HepG2 (cell line): ENCODE results near the gene TCF25. TPM values are rescaled to one million over a fixed set of nuclear protein-coding genes. Genes with fewer than 3 reads are reported as not detected.
A peak's percentile ranks its signal among the peaks of the same experiment; 100 is the strongest.

ENCODE experiments used
- BCL6 ChIP-seq: IDR thresholded peaks from 2 replicates; pipeline ENCODE4 v1.6.1; 2016; ENCODE audit warnings: missing genetic modification reagents, missing compliant biosample characterization
- NFIB ChIP-seq: sonication (generic); formaldehyde crosslinking; IDR thresholded peaks from 2 replicates; pipeline ENCODE4 v1.9.0; 2021; ENCODE audit warnings: missing genetic modification reagents, mild to moderate bottlenecking, borderline replicate concordance
- PITX1 ChIP-seq: sonication (generic); formaldehyde crosslinking; IDR thresholded peaks from 2 replicates; pipeline ENCODE4 v1.5.1; 2020; ENCODE audit warnings: mild to moderate bottlenecking, missing genetic modification reagents
- RBAK ChIP-seq: sonication (generic); formaldehyde crosslinking; IDR thresholded peaks from 2 replicates; pipeline ENCODE4 v1.5.1; 2020; ENCODE audit warnings: mild to moderate bottlenecking, missing genetic modification reagents
- SRF ChIP-seq: IDR thresholded peaks from 2 replicates; pipeline ENCODE4 v1.6.1; 2011; ENCODE audit warnings: mild to moderate bottlenecking, low read depth, low read length, moderate library complexity
- THAP11 ChIP-seq: IDR thresholded peaks from 2 replicates; pipeline ENCODE4 v1.6.1; 2016; ENCODE audit warnings: missing biosample characterization, missing genetic modification reagents
- ZNF562 ChIP-seq: sonication (generic); formaldehyde crosslinking; IDR thresholded peaks from 2 replicates; pipeline ENCODE4 v1.8.0; 2022; ENCODE audit warnings: missing genetic modification reagents, borderline replicate concordance
- ZNF605 ChIP-seq: sonication (generic); formaldehyde crosslinking; IDR thresholded peaks from 2 replicates; pipeline ENCODE4 v1.8.0; 2022; ENCODE audit warnings: mild to moderate bottlenecking, missing genetic modification reagents
- polyA plus RNA-seq, 8 experiments: library from polyadenylated mRNA; depleted of rRNA in 3 of 8; stranded (reverse) in 7 of 8; unstranded in 1 of 8; fragments of >200 nt; fragmentation: Illumina TruSeq in 4 of 8; extraction: Trizol in 4 of 8; gene quantifications; 2 replicates each; pipeline versions ENCODE4 v1.2.1 to v1.2.3, GENCODE V29; 2011 to 2016; ENCODE audit warnings: low read depth in 4 of 8, missing spikeins in 1 of 8, mixed read lengths in 1 of 8; ENCODE audit not compliant: insufficient read depth in 1 of 8
- total RNA-seq, 5 experiments: library from RNA; depleted of rRNA; stranded (reverse); fragments of >200 nt; fragmentation: Illumina TruSeq; extraction: Trizol; gene quantifications; 2 replicates each; pipeline ENCODE4 v1.2.3, GENCODE V29; 2016; ENCODE audit warnings: low read depth in 1 of 5
- TF ChIP-seq, protein P1 (sequence below): IDR thresholded peaks from 2 replicates; pipeline ENCODE4 v1.6.1; 2016; ENCODE audit warnings: low read depth, missing genetic modification reagents, missing compliant biosample characterization
- TF ChIP-seq, protein P2 (sequence below): fragments of 450-650 bp; IDR thresholded peaks from 2 replicates; pipeline ENCODE4 v1.6.1; 2017
- TF ChIP-seq, protein P3 (sequence below), 2 experiments: sonication (generic) in 1 of 2; formaldehyde crosslinking in 1 of 2; IDR thresholded peaks; 2 replicates each; pipeline versions ENCODE4 v1.5.1 to v1.6.1; 2011 to 2020; ENCODE audit warnings: borderline replicate concordance in 1 of 2, low read depth in 1 of 2, low read length in 1 of 2, mild to moderate bottlenecking in 1 of 2, missing genetic modification reagents in 1 of 2, moderate library complexity in 1 of 2
- TF ChIP-seq, protein P4 (sequence below): sonication (generic); formaldehyde crosslinking; conservative IDR thresholded peaks from 2 replicates; pipeline ENCODE4 v1.5.0; 2020; ENCODE audit warnings: missing genetic modification reagents
- TF ChIP-seq, protein P5 (sequence below): IDR thresholded peaks from 2 replicates; pipeline ENCODE4 v1.4.0; 2020; ENCODE audit warnings: mild to moderate bottlenecking, missing genetic modification reagents

The TCF25 gene
- total and polyA plus RNA-seq, 2 of the 13 experiments (the other 11 are each of a cell fraction or from before 2014, with no cell fraction given) = 138 to 206 TPM

DNA sequence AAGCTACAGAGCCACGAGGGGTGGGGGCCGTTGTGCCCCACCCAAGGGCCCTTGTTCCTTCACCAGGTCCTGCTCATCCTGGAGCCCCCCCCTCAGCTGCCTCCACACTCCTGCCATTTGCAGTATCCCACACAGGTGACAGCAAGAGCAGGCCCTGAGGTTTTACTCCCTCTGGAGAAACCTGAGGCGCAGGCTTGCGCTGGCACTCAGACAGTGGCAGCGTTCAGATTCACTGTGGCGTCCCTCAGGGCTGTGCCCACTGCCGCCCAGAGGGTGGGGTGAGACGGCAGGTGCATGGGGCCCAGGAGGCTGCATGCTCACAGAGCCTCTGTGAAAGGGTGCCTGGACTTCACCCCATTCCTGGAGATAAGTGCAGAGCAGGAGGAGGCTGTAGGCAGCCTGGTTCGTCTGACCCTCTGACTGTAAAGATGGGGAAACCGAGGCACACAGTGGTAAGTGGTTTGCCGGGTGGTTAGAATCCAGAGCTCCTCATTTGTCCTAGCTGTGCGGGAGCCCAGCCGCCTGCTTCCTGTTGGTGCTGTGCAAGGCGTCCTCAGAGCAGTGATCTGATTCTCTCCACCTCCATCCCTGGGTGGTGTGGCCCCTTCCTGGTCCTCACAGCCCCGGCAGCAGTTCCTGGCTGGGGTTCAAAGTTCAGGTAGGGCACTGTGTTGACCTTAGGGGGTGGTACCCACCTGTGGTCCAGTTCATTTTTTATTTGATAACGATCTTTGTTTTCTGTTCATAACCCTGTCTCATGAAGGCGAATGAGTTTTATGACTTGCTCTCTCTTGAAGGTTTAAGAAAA lies 43.6 kb upstream of the TCF25 start (continued):
- TF ChIP-seq, protein P1, sequence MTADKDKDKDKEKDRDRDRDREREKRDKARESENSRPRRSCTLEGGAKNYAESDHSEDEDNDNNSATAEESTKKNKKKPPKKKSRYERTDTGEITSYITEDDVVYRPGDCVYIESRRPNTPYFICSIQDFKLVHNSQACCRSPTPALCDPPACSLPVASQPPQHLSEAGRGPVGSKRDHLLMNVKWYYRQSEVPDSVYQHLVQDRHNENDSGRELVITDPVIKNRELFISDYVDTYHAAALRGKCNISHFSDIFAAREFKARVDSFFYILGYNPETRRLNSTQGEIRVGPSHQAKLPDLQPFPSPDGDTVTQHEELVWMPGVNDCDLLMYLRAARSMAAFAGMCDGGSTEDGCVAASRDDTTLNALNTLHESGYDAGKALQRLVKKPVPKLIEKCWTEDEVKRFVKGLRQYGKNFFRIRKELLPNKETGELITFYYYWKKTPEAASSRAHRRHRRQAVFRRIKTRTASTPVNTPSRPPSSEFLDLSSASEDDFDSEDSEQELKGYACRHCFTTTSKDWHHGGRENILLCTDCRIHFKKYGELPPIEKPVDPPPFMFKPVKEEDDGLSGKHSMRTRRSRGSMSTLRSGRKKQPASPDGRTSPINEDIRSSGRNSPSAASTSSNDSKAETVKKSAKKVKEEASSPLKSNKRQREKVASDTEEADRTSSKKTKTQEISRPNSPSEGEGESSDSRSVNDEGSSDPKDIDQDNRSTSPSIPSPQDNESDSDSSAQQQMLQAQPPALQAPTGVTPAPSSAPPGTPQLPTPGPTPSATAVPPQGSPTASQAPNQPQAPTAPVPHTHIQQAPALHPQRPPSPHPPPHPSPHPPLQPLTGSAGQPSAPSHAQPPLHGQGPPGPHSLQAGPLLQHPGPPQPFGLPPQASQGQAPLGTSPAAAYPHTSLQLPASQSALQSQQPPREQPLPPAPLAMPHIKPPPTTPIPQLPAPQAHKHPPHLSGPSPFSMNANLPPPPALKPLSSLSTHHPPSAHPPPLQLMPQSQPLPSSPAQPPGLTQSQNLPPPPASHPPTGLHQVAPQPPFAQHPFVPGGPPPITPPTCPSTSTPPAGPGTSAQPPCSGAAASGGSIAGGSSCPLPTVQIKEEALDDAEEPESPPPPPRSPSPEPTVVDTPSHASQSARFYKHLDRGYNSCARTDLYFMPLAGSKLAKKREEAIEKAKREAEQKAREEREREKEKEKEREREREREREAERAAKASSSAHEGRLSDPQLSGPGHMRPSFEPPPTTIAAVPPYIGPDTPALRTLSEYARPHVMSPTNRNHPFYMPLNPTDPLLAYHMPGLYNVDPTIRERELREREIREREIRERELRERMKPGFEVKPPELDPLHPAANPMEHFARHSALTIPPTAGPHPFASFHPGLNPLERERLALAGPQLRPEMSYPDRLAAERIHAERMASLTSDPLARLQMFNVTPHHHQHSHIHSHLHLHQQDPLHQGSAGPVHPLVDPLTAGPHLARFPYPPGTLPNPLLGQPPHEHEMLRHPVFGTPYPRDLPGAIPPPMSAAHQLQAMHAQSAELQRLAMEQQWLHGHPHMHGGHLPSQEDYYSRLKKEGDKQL (CRISPR knock-in tag) = no peak
- peak; percentile 71 for TF ChIP-seq THAP11
- TF ChIP-seq BCL6 (CRISPR knock-in tag) = no peak; the same call in 1 of the 2 replicates
- peak; percentile 77 for TF ChIP-seq ZNF605
- TF ChIP-seq, protein P2, sequence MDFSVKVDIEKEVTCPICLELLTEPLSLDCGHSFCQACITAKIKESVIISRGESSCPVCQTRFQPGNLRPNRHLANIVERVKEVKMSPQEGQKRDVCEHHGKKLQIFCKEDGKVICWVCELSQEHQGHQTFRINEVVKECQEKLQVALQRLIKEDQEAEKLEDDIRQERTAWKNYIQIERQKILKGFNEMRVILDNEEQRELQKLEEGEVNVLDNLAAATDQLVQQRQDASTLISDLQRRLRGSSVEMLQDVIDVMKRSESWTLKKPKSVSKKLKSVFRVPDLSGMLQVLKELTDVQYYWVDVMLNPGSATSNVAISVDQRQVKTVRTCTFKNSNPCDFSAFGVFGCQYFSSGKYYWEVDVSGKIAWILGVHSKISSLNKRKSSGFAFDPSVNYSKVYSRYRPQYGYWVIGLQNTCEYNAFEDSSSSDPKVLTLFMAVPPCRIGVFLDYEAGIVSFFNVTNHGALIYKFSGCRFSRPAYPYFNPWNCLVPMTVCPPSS = no peak
- no peak for TF ChIP-seq ZNF562 (CRISPR knock-in tag)
- TF ChIP-seq SRF = no peak
- peak; percentile 42; the same call in 1 of the 2 replicates for TF ChIP-seq PITX1
- 0 out of 2 replicates have a peak, but pooled peaks have one; percentile 10 for TF ChIP-seq RBAK (CRISPR knock-in tag)
- 0 out of 2 replicates have a peak, but pooled peaks have one; percentile 8 for TF ChIP-seq NFIB (CRISPR knock-in tag)
- TF ChIP-seq, protein P3, sequence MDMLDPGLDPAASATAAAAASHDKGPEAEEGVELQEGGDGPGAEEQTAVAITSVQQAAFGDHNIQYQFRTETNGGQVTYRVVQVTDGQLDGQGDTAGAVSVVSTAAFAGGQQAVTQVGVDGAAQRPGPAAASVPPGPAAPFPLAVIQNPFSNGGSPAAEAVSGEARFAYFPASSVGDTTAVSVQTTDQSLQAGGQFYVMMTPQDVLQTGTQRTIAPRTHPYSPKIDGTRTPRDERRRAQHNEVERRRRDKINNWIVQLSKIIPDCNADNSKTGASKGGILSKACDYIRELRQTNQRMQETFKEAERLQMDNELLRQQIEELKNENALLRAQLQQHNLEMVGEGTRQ (IDR thresholded peaks at IDR 0.05; ENCODE audit: low read depth, low read length) = no peak
- TF ChIP-seq, protein P3 (CRISPR knock-in tag; IDR thresholded peaks at IDR 0.05; ENCODE audit: borderline replicate concordance) = no peak
- TF ChIP-seq, protein P4, sequence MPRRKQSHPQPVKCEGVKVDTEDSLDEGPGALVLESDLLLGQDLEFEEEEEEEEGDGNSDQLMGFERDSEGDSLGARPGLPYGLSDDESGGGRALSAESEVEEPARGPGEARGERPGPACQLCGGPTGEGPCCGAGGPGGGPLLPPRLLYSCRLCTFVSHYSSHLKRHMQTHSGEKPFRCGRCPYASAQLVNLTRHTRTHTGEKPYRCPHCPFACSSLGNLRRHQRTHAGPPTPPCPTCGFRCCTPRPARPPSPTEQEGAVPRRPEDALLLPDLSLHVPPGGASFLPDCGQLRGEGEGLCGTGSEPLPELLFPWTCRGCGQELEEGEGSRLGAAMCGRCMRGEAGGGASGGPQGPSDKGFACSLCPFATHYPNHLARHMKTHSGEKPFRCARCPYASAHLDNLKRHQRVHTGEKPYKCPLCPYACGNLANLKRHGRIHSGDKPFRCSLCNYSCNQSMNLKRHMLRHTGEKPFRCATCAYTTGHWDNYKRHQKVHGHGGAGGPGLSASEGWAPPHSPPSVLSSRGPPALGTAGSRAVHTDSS (CRISPR knock-in tag) = no peak
- TF ChIP-seq, protein P5, sequence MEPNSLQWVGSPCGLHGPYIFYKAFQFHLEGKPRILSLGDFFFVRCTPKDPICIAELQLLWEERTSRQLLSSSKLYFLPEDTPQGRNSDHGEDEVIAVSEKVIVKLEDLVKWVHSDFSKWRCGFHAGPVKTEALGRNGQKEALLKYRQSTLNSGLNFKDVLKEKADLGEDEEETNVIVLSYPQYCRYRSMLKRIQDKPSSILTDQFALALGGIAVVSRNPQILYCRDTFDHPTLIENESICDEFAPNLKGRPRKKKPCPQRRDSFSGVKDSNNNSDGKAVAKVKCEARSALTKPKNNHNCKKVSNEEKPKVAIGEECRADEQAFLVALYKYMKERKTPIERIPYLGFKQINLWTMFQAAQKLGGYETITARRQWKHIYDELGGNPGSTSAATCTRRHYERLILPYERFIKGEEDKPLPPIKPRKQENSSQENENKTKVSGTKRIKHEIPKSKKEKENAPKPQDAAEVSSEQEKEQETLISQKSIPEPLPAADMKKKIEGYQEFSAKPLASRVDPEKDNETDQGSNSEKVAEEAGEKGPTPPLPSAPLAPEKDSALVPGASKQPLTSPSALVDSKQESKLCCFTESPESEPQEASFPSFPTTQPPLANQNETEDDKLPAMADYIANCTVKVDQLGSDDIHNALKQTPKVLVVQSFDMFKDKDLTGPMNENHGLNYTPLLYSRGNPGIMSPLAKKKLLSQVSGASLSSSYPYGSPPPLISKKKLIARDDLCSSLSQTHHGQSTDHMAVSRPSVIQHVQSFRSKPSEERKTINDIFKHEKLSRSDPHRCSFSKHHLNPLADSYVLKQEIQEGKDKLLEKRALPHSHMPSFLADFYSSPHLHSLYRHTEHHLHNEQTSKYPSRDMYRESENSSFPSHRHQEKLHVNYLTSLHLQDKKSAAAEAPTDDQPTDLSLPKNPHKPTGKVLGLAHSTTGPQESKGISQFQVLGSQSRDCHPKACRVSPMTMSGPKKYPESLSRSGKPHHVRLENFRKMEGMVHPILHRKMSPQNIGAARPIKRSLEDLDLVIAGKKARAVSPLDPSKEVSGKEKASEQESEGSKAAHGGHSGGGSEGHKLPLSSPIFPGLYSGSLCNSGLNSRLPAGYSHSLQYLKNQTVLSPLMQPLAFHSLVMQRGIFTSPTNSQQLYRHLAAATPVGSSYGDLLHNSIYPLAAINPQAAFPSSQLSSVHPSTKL = peak; percentile 70
